ENCODE results near the gene HNRNPF.
"Not testable (repeated sequence)": the region's sequence is repeated elsewhere in the genome, so short reads cannot be mapped to it uniquely, and the experiment has no call there.

Gene HNRNPF

GRCh38 chr10:43343126-43343525, 65.9 kb downstream of the HNRNPF start:
- H3K4me3 ChIP-seq, result no peak overlapping the region

GRCh38 chr10:43342279-43343125, 66.5 kb downstream of the HNRNPF start:
- no peaks in the 10 kb centered on the region for H4K20me1 ChIP-seq
- no peak for TF ChIP-seq Cebpa-rat (IDR thresholded peaks at IDR 0.05)
- H3K9ac ChIP-seq, result no peak overlapping the region
- H3K4me1 ChIP-seq, result peaks cover 0 to 17% (median 7%) of the 10 kb centered on the region in 10 experiments; a peak in 12 of 20 replicates
- H3K36me3 ChIP-seq, result no peaks in the 10 kb centered on the region
- H3K4me3 ChIP-seq, result no peak overlapping the region
- no peak overlapping the region for H3K4me2 ChIP-seq
- no peaks in the 10 kb centered on the region for H3K9me3 ChIP-seq (replicated peaks in 1 of 11)
- no peak overlapping the region for H3K27ac ChIP-seq
- H3K27me3 ChIP-seq, result no peaks in the 10 kb centered on the region

More at GRCh38 chr10:43343126-43343525, 65.9 kb downstream of the HNRNPF start:
- no peak overlapping the region for H3K27ac ChIP-seq
- peaks cover 0 to 16% (median 7%) of the 10 kb centered on the region in 10 experiments; a peak in 17 of 20 replicates for H3K4me1 ChIP-seq
- no peaks in the 10 kb centered on the region for H4K20me1 ChIP-seq
- H3K36me3 ChIP-seq, result no peaks in the 10 kb centered on the region
- H3K9ac ChIP-seq, result no peak overlapping the region
- no peak for TF ChIP-seq Cebpa-rat (IDR thresholded peaks at IDR 0.05)
- no peaks in the 10 kb centered on the region for H3K27me3 ChIP-seq
- H3K9me3 ChIP-seq (replicated peaks in 1 of 11), result no peaks in the 10 kb centered on the region
- no peak overlapping the region for H3K4me2 ChIP-seq

GRCh38 chr10:43341450-43341849, 67.5 kb downstream of the HNRNPF start:
- Histone ChIP-seq H3K9me3 (replicated peaks in 1 of 11) (no peaks in the 10 kb centered on the region), H3K4me3 (no peak overlapping the region), H3K36me3 (no peaks in the 10 kb centered on the region), H3K4me2 (no peak overlapping the region), H3K9ac (no peak overlapping the region), H4K20me1 (no peaks in the 10 kb centered on the region), H3K27me3 (no peaks in the 10 kb centered on the region), H3K4me1 (peaks cover 0 to 22% (median 9%) of the 10 kb centered on the region in 10 experiments; a peak in 12 of 20 replicates), H3K27ac (no peak overlapping the region)
- TF ChIP-seq Cebpa-rat (IDR thresholded peaks at IDR 0.05), result no peak

GRCh38 chr10:43340619-43341018, 68.4 kb downstream of the HNRNPF start:
- Histone ChIP-seq H3K4me1 (peaks cover 0 to 22% (median 9%) of the 10 kb centered on the region in 10 experiments; a peak in 12 of 20 replicates), H3K9ac (no peak overlapping the region), H3K4me2 (no peak overlapping the region), H3K36me3 (no peaks in the 10 kb centered on the region), H4K20me1 (no peaks in the 10 kb centered on the region), H3K9me3 (replicated peaks in 1 of 11) (no peaks in the 10 kb centered on the region), H3K27me3 (no peaks in the 10 kb centered on the region), H3K27ac (no peak overlapping the region), H3K4me3 (no peak overlapping the region)
- no peak for TF ChIP-seq Cebpa-rat (IDR thresholded peaks at IDR 0.05)

- Histone ChIP-seq H3K27ac (no peak overlapping the region), H3K9ac (no peak overlapping the region), H3K4me1 (peaks cover 0 to 22% (median 9%) of the 10 kb centered on the region in 10 experiments; a peak in 12 of 20 replicates), H3K4me2 (no peak overlapping the region), H3K27me3 (no peaks in the 10 kb centered on the region), H3K36me3 (no peaks in the 10 kb centered on the region), H3K9me3 (replicated peaks in 1 of 11) (no peaks in the 10 kb centered on the region), H3K4me3 (no peak overlapping the region), H4K20me1 (no peaks in the 10 kb centered on the region)
- no peak for TF ChIP-seq Cebpa-rat (IDR thresholded peaks at IDR 0.05)
Measured at GRCh38 chr10:43340101-43340500, 68.9 kb downstream of the HNRNPF start.

GRCh38 chr10:43339136-43339535, 69.8 kb downstream of the HNRNPF start:
- H3K9ac ChIP-seq, result no peak overlapping the region
- H3K27ac ChIP-seq, result no peak overlapping the region
- no peaks in the 10 kb centered on the region for H3K27me3 ChIP-seq
- no peak overlapping the region for H3K4me2 ChIP-seq
- no peaks in the 10 kb centered on the region for H4K20me1 ChIP-seq
- H3K4me3 ChIP-seq, result no peak overlapping the region
- no peaks in the 10 kb centered on the region for H3K36me3 ChIP-seq
- TF ChIP-seq Cebpa-rat (IDR thresholded peaks at IDR 0.05), result no peak
- 0 out of 22 replicates have a peak, but pooled peaks cover 0 to under 1% (median 0%) of the 10 kb centered on the region in 11 experiments for H3K9me3 ChIP-seq (replicated peaks in 1 of 11)
- peaks cover 0 to 22% (median 9%) of the 10 kb centered on the region in 10 experiments; a peak in 12 of 20 replicates for H3K4me1 ChIP-seq

GRCh38 chr10:43338117-43338516, 70.9 kb downstream of the HNRNPF start:
- peaks cover 0 to 6% (median 0%) of the 10 kb centered on the region in 11 experiments; a peak in 2 of 22 replicates for H3K9me3 ChIP-seq (replicated peaks in 1 of 11)
- no peak overlapping the region for H3K9ac ChIP-seq
- no peak overlapping the region for H3K4me3 ChIP-seq
- no peaks in the 10 kb centered on the region for H4K20me1 ChIP-seq
- H3K4me1 ChIP-seq, result peaks cover 0 to 23% (median 9%) of the 10 kb centered on the region in 10 experiments; a peak in 14 of 20 replicates
- H3K36me3 ChIP-seq, result no peaks in the 10 kb centered on the region
- H3K4me2 ChIP-seq, result peak overlapping the region in 7 of 11 experiments; percentile 12 to 58 (median 32); a peak in 9 of 22 replicates
- H3K27ac ChIP-seq, result no peak overlapping the region; a peak in 1 of 22 replicates
- no peak for TF ChIP-seq Cebpa-rat (IDR thresholded peaks at IDR 0.05)
- H3K27me3 ChIP-seq, result no peaks in the 10 kb centered on the region

GRCh38 chr10:43337536-43337935, 71.5 kb downstream of the HNRNPF start:
- not testable (repeated sequence) for H3K36me3 ChIP-seq, H3K27me3 ChIP-seq, H4K20me1 ChIP-seq, H3K4me3 ChIP-seq, H3K27ac ChIP-seq, H3K9ac ChIP-seq
- Histone ChIP-seq H3K4me2 (peak overlapping the region in 1 of 11 experiments; percentile 25; a peak in 1 of 22 replicates), H3K9me3 (replicated peaks in 1 of 11) (peaks cover 0 to 11% (median 0%) of the 10 kb centered on the region in 11 experiments; a peak in 2 of 22 replicates), H3K4me1 (peaks cover 4 to 29% (median 15%) of the 10 kb centered on the region in 10 experiments)

GRCh38 chr10:43336641-43337318, 72.2 kb downstream of the HNRNPF start:
- Histone ChIP-seq H3K27ac (no peak overlapping the region), H3K4me1 (peaks cover 12 to 37% (median 23%) of the 10 kb centered on the region in 10 experiments), H3K9ac (no peak overlapping the region), H3K36me3 (no peaks in the 10 kb centered on the region), H3K27me3 (no peaks in the 10 kb centered on the region), H4K20me1 (no peaks in the 10 kb centered on the region), H3K4me3 (no peak overlapping the region), H3K9me3 (replicated peaks in 1 of 11) (peaks cover 0 to 14% (median 0%) of the 10 kb centered on the region in 11 experiments; a peak in 2 of 22 replicates), H3K4me2 (peak overlapping the region in 4 of 11 experiments; percentile 7 to 42 (median 28); a peak in 5 of 22 replicates)
- TF ChIP-seq Cebpa-rat (IDR thresholded peaks at IDR 0.05), result no peak

Data from BLaER1 treated with 17β-estradiol and CSF1 and Interleukin-3, amounts not matched to agents 10 nM and 100 nM (cell line).